Hepatic stellate cell (primary cell): ENCODE measurements around the gene ACADL.
A peak's percentile ranks its signal among the peaks of the same experiment; 100 is the strongest.

Experiments
- DNase-seq: peaks from one replicate; pipeline ENCODE4 v3.0.0; 2011; ENCODE audit warnings: low spot score

Gene ACADL

DNA sequence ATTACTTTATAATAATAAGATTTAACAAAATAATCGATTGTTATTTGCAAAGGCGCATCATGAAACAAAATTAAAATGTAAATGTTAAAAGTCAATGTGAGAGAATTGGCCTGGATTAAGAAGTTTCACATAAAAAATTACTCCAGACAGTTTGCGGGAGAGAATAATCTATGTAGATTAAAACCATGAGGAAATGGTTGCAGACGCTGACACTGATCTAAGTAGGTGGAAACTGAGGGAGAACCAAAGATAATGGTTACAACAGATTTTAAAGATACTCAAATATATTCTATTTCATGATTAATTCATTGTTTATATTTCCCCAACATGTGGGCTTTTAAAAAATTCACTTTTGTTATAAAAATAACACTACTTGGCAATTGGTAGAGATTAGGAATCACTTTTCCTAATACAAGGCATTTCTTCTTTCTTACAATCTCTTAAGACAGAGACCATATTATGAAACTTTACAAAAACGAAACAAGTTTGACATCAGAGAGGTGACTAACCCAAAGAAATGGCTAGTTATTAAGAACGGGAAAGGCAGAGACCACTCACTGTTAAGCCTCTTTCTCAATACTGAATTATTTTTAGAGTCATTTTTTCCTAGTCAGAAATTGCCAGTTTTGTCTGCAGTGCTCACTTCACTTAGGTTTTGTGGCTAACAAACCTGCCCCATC lies 55.6 kb downstream of the ACADL start:
- peak; percentile 26 for DNase-seq

DNA sequence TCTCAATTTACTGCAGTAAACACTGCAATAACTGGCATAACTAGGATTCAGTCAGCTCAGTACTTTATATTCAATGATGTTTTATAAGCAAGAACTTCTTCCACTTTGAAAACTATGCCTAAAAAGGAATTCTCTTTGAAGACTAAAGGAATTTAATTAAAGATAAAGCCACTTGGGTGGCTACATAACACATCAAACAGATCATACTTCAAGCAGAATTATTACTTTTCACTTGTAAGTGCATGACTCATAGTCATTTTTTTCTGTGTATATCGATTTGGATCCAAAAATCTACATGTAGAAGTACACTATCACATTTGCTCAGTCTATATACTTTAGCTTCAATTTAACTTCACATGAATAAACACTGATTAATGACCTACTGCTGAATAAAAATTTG lies 58.0 kb downstream of the ACADL start:
- DNase-seq: no peak

GRCh38 chr2:210162466-210163124 lies 62.7 kb downstream of the ACADL start:
- no peak for DNase-seq

DNA sequence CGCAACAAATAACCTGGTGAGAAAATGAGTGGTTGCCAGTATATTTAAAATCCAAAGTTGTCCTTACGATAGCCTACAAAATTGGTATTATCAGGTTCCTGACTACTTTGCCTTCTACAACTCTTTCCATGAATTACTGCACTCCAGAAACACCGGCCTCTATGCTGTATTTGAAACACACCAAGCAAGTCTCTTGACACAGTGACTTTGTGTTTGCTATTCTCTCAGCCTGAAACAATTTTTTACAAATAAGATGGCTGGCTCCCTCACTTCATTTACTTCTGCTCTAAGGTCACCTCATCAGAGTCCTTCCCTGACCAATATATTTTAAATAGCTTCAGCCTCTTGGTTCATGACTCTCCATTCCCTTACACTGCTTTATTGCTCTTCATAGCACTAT lies 66.2 kb downstream of the ACADL start:
- no peak for DNase-seq

GRCh38 chr2:210158236-210158635 lies 67.0 kb downstream of the ACADL start:
- no peak for DNase-seq

GRCh38 chr2:210157526-210157925 lies 67.7 kb downstream of the ACADL start:
- no peak for DNase-seq

DNA sequence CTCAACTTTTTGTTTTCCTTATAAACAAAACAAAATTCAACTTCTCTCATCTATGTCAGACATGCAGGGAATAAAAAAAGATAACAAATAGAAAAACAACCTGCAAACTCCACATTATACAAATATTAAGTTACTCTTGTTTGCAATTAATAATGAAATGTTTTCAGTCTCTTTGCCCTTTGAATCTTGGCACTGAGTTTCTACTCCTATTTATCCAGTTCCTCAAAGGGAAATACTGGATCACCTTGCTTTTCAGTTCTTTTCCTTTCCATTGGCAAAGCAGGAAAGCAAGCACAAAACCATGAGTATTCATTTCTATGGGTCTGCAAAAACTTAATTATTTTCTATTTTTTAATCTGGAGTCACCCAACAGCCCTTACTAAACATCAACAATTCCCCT lies 77.6 kb downstream of the ACADL start:
- DNase-seq: no peak
